NCI-H748 treated with DMSO at 0.1 percent for 48 hours (cell line): ENCODE results near the gene TRIM66.

Experiments used
- DNase-seq: peaks from one replicate; lab custom pipeline; 2025; lab: John Stamatoyannopoulos, UW

TRIM66 gene

DNA sequence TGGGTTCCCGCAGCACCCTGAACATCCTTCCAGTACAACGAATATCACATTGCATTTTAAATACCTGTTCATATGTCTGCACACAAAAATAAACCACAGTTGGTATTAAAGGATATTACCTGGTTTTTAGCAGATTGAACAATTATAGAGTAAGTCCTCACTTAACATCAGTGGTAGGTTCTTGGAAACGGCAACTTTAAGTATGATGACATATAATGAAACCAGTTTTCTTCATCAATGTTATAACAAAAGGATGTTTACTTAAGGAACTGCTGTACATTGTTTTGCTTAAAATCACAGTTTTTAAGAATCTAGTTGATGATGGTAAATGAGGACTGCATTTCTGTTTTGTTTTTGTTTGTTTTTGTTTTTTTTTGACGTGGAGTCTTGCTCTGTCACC, 28.0 kb downstream of the TRIM66 start:
- DNase-seq, result no peak

DNA sequence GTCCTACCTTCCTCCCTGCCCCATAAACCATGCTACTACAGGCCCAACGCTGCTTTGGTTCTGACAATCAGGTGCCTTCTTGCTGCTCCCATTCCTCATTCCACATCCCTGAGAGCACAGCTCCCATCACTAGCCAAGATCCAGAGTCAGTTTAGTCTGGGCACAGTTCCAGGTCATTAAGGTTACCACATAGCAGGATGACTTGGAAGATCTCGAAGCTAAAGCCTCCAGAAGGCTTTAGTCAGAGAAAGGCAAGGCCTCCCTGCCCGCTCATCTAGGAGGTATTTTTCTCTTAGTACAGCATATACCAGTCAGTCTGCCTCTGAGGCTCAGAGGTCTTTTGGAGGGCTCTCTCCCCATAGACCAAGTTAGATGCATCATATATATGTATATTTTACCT, 30.3 kb downstream of the TRIM66 start:
- DNase-seq, result no peak

DNA sequence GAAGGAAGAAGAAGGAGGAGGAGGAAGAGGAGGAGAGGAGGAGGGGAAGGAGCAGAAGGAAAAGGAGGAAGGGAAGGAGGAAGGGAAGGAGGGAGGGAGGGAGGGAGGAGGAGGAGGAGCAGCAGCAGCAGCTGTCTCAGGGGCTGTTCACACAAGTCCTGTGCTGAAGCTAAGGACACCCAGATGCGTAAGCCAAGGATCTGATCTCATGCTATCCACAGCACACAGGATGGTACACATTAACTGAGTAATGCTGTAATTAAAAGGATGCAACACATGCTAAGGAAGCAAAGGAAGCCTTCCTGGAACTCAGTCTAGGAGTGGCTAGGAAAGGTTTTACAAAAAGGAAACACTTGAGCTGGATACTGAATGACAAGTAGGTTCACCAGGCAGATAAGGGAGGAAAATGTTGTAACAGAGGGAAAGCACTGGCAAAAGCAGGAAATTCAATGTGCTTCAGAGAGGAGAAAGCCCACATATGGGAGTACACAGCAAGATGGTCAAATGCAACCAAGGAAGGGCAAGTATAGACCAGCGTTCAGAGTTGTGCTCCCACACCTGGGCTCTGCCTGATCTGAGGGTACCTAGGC, 32.0 kb downstream of the TRIM66 start:
- no peak for DNase-seq

GRCh38 chr11:8649361-8649760, 33.1 kb downstream of the TRIM66 start:
- DNase-seq, result no peak

DNA sequence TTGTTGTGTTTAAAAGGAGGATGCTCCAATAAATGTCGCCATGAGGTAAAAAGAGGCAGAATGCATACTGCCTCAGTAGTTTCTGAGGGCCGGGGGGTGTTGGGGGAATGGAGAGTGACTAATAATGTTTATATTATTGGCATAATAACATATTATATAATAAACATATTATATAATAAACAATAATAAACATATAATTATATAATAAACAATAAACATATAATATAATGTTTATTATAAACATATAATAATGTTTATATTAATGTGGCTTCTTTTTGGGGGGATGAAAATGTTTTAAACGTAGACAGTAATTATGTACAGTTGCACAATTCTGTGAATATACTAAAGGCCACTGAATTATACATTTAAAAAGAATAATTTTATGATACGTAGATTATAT, 35.6 kb downstream of the TRIM66 start:
- DNase-seq, result no peak

DNA sequence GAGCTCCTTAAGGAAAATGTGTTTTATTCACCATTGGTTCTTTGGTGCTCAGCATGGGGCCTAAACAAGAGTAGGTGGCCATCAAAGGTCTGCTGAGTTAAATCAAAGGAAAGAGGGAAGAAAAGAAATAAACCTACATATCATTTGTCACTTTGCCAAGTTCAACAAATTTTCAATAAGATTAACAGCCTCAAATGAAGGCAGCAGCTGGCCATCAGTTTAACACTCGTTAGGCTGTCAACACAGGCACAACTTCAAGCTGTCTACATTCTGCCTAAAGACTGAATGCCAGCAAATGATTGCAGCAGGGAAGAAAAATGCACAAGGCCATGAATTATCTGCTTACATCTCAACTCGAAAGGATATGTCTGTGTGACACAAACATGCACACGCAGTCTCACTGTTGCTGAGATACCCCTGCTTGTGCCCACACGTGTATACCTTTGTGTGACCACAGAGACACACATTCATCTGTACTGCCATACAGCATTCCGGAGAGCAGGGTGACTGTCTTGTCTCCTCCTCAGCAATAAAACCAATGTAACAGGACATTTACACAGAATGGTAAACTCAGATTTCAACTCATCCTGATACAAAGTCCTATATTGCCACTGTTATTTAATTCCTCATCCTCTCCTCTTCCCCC, 40.1 kb downstream of the TRIM66 start:
- DNase-seq, result no peak

DNA sequence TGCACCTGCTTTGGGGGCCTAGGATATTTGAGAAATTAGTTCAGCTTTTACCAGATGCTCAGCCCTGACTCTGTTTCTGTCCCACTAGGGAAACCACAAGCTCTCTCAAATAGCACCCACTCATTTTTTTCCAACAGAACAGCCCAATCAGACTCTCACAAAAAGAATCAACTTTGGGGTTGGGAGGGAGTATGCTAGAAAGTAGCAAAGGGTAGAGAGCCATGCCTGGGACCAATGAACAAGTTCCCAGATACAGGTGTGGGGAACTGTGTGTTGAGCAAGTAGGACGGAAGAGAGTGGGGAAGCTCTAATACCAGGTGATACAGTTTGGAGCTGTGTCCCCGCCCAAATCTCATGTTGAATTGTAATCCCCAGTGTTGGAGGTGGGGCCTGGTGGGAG, 41.1 kb downstream of the TRIM66 start:
- no peak for DNase-seq

DNA sequence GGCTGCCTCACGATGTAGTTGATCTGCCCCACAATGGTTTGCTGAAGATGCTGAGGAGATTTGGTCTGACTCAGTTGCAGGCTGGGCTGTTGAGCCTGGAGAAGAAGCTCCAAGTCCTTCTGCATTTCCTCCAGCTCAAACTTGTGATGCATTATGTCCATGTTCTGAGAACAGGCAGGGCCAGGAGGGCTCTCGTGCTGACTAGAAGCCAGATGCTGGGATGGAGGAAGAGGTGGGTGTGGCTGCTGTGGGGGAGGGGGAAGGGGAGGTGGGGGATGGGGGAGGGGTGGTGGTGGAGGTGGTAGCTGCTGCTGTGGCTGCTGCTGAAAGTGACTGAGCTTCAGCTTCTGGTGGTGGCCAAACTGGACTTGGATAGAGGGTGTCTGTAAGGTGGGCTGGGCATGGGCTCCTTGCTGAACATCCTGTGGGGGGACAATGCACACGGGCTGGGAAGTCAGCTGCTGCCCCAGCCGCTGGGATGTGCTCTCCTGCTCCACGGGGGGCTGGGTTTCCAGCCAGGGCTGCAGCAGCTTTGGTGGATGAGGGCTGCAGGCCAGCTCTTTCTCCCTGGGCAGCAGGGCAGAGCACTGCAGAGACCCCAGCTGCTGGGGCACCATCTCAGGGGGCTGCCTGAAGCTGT, 42.1 kb downstream of the TRIM66 start:
- DNase-seq, result no peak

DNA sequence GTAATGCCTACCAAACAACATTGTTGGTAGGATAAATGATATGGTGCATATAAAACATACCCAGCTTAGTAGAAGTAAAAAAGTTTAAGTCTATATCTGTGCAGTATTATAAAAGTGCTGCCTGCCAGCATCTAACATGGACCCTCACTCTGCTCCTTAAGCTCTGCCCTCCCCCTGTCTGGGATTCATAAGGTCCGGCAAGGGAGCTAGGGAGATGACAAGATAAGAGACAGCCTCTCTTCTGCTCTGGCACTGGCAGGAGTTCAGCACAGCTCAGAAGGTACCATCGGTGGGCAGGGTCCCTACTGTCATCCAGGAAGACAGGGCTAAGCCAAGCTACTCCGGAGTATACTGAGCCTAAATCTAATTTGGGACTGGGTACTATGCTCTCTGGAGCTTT, 42.8 kb downstream of the TRIM66 start:
- no peak for DNase-seq

DNA sequence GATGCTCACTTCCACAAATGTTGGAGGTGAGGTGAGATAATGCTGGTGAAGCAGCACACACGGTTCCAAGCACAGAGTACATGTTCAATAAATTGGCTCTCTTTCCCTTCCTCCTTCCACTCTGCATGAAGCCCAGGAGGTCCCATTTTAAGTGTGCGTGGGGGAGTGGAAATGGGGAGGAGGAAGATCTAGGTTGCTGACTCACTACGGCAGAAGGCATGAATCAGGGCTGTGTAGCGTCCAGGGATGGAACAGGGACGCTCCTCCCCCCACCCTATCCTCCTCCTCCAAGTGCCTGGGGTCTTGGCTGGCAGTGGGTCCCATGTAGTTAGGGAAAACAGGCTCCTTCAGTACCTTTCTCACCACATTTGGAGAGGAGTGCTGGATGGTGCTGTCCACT, 44.2 kb downstream of the TRIM66 start:
- DNase-seq, result no peak

DNA sequence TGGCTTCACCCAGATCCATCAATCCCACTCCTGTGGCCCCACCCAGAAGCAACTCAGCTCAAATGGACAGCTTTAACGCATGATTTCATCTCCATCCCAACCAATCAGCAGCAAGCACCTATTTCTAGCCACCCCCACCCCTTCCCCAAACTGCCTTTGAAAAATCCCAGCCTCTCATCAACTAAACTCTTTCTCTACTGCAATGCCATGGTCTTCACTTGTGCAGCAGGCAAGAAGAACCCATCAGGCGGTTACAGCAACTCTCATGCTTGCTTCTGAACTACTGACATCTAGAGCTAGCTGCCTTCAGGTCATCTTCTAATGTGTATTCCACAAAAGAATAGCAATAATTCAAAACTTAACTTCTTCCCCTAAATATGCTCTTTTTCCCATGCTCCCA, 46.3 kb downstream of the TRIM66 start:
- no peak for DNase-seq

DNA sequence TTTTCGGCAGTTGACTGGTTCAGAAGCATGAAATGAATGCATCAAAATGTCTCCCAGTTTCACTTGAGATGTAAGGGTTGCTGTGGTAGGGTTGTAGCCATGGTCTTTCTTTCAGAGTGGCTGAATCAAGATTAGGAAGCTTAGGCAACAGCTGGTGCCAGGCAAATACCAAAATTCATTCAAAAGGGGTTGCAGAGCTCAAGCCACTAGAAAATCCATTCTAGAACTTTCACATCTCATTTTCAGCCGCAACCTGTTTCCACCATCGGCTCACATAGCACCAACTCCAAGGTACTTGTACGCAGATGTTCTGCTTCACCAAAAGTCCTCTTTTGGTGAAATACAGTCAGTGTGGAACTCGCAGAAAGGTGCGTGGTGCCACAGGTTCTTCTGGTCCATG, 48.0 kb downstream of the TRIM66 start:
- no peak for DNase-seq

GRCh38 chr11:8631395-8632118, 50.9 kb downstream of the TRIM66 start:
- no peak for DNase-seq

DNA sequence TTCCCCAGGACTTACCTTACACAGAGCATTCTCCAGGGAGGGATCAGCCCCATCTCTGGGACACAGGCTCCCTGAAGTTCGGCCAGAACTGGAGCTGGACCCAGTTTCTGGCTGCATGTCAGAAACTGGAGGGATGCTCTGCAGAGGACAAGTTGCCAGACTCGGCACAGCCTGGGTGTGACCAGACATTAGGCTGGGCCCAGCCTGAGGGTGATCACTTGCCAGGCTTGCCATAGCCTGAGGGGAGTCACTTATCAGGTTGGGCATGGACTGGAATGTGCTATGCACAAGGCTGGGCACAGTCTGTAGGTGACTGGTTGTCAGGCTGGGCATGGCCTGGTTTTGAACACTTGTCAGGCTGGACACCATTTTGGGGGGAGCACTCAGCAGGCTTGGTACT, 57.8 kb downstream of the TRIM66 start:
- no peak for DNase-seq

GRCh38 chr11:8621147-8621546, 61.3 kb downstream of the TRIM66 start:
- DNase-seq, result no peak

GRCh38 chr11:8617063-8617462, 65.4 kb downstream of the TRIM66 start:
- DNase-seq, result no peak

GRCh38 chr11:8615291-8616032, 67.0 kb downstream of the TRIM66 start:
- no peak for DNase-seq

DNA sequence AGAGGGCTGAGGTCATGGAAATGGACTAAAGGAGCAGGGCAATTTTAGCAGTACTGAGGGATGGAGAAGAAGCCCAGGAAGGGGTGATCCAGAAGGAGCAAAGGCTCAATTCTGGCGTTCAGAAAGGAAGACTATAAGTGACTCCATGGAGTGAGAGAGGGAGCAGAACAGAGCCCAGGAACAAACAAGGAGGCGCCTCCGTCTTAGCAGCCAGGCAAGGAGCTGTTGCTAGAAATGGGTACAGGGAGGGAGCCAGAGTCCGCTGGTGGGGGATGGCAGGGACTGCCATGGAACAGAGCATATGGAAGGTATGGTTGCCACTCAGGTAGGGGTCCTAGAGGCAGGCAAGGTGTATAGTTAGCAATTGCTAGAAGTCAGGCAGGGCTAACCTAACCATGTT, 68.0 kb downstream of the TRIM66 start:
- DNase-seq, result no peak

DNA sequence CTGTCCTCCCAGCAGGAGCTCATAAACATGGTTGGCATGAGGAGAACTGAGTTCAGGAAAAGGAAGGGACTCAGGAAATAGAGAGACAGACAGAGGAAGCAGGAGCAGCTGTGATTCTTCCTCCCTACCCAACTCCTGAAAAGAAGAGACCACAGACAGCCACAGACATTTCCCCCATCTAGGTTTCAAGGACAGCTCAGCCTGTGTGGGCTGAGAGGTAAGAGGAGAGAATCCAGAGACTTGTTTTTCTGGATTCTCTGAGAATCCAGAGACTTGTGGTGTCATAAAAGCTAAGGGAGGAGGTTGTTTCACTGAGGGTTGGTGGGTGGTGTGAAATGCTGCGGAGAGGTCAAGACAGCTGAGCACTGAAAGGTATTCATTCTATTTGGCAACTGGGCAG, 69.4 kb downstream of the TRIM66 start:
- no peak for DNase-seq

DNA sequence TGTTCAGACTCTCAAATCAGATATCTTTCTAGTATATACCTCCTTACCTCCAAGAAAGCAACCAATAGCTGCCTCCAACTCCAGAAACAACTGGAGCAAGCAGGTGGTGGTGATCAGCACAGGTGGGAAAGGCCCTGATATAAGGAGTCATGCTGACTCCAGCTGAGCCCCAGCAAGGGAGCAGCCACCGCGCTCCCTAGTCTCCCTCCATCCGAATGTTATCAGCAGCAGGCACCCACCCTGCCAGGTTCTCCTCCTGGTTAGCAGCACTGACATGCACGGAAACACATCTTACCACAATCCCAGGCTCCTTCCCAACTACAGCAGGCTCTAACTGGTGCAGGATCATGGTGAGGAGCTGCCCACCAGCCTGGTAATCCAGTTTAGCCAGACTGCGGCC, 69.9 kb downstream of the TRIM66 start:
- no peak for DNase-seq

DNA sequence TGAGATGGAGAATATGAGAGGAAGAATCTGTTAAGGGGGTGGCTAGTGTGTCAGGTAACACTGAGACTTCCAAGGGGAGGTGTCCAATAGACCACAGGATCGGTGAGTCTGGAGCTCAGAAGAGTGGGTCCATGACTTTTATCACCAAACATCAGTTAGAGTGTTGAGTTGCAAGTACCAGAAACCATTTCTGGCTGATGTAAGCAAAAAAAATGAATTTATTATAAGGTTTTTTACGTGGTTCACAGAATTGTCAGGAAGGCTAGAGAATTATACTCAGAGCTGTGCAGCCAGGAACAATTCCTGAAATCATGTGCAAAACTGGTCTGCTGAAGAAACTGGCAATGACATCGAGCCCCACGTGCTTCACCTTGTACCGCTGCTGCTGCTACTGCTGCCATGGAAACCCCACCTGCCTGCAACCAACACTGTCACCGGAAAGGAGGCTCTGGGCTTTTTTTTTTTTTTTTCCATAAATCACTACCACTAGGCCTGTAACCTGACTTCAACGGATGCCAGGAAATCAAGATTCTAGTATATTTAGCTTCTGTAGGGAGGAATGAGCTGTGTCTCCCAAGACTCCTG, 71.8 kb downstream of the TRIM66 start:
- DNase-seq, result peak; percentile 43

DNA sequence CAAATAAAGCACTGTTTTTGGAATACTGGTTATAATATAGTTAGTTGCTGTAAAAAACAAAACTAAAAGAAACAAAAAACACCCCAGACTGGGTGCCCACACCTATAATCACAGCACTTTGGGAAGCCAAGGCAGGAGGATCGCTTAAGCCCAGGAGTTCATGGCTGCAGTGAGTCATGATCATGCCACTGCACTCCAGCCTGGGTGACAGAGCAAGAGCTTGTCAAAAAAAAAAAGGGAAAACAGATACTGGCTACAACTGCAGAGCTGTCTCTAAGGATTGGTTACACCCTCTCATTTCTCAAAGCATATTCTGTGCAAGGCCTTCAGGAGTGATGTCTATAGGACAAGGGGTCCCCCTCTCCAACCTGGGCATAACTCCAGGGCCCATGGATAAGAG, 73.8 kb downstream of the TRIM66 start:
- no peak for DNase-seq
